GM23248 (cell line): ENCODE data around the gene ELF1. TPM values are rescaled to one million over a fixed set of nuclear protein-coding genes. Genes with fewer than 3 reads are reported as not detected.

ENCODE experiments used
- DNase-seq: peaks from one replicate; pipeline ENCODE4 v3.0.0-alpha.2; 2015
- H2AFZ ChIP-seq: fragments of 200-600 bp; sonication (generic); 2 replicates; pipeline ENCODE4 v1.6.1; 2016; ENCODE audit warnings: antibody characterized with exemption
- H3F3A ChIP-seq: fragments of 200-600 bp; sonication (generic); 2 replicates; pipeline ENCODE4 v1.6.1; 2016; ENCODE audit warnings: mild to moderate bottlenecking, antibody characterized with exemption, mixed run types; ENCODE audit not compliant: insufficient read depth
- H3K27ac ChIP-seq: fragments of 200-600 bp; sonication (generic); 2 replicates; pipeline ENCODE4 v1.5.1; 2016; ENCODE audit warnings: mild to moderate bottlenecking
- H3K27me3 ChIP-seq: fragments of 200-600 bp; sonication (generic); replicated peaks from 2 replicates; pipeline ENCODE4 v1.6.1; 2016; ENCODE audit warnings: mild to moderate bottlenecking; ENCODE audit not compliant: insufficient read depth
- H3K36me3 ChIP-seq: fragments of 200-600 bp; sonication (generic); 2 replicates; pipeline ENCODE4 v1.6.1; 2016; ENCODE audit warnings: low read depth, mild to moderate bottlenecking
- H3K4me1 ChIP-seq: fragments of 200-600 bp; sonication (generic); 2 replicates; pipeline ENCODE4 v1.6.1; 2016; ENCODE audit warnings: mild to moderate bottlenecking; ENCODE audit not compliant: insufficient read depth
- H3K4me2 ChIP-seq: fragments of 200-600 bp; sonication (generic); one replicate; pipeline ENCODE4 v1.6.1; 2016; ENCODE audit warnings: mild to moderate bottlenecking; ENCODE audit not compliant: unreplicated experiment
- H3K4me3 ChIP-seq: fragments of 200-600 bp; sonication (generic); 2 replicates; pipeline ENCODE4 v1.5.1; 2016; ENCODE audit warnings: mild to moderate bottlenecking
- H3K79me2 ChIP-seq: fragments of 200-600 bp; sonication (generic); 2 replicates; pipeline ENCODE4 v1.6.1; 2016; ENCODE audit warnings: mild to moderate bottlenecking; ENCODE audit not compliant: insufficient read depth
- H3K9ac ChIP-seq: fragments of 200-600 bp; sonication (generic); 2 replicates; pipeline ENCODE4 v1.6.1; 2016; ENCODE audit warnings: mild to moderate bottlenecking
- H3K9me2 ChIP-seq: fragments of 200-600 bp; sonication (generic); 2 replicates; pipeline ENCODE4 v1.6.1; 2016; ENCODE audit warnings: mixed run types, mild to moderate bottlenecking, moderate library complexity; ENCODE audit not compliant: insufficient read depth
- H3K9me3 ChIP-seq: fragments of 200-600 bp; sonication (generic); one replicate; pipeline ENCODE4 v1.6.1; 2017; ENCODE audit warnings: low read depth
- H4K20me1 ChIP-seq: fragments of 200-600 bp; sonication (generic); 2 replicates; pipeline ENCODE4 v1.6.0; 2016; ENCODE audit not compliant: insufficient read depth
- EZH2 ChIP-seq: fragments of 200-600 bp; sonication (generic); IDR thresholded peaks from 2 replicates; pipeline ENCODE4 v1.6.1; 2018; ENCODE audit warnings: antibody characterized with exemption, mild to moderate bottlenecking; ENCODE audit not compliant: insufficient read depth, poor library complexity, severe bottlenecking
- EZH2phosphoT487 ChIP-seq: fragments of 200-600 bp; sonication (generic); IDR thresholded peaks from 2 replicates; pipeline ENCODE4 v1.6.1; 2018; ENCODE audit warnings: antibody characterized with exemption, moderate library complexity, mild to moderate bottlenecking, low read depth; ENCODE audit not compliant: insufficient read depth
- WGBS, 2 experiments: methylation state at CpG; one replicate each; pipeline ENCODE4 v1.1.6; 2015 to 2017; ENCODE audit warnings: low lambda C conversion rate in 2 of 2, low coverage in 1 of 2; ENCODE audit errors: missing lambda C conversion rate in 2 of 2; 5-methylcytosine and 5-hydroxymethylcytosine counted together
- in situ Hi-C: fragments of 300-500 bp; cut with MboI; formaldehyde crosslinking; loops from 2 replicates; pipeline ENCODE4 v1.15.0; 2020
- polyA plus RNA-seq: library from polyadenylated mRNA; unstranded; fragments of >200 nt; fragmentation: Nextera tagmentation; extraction: Ambion mirVana; gene quantifications from 2 replicates; pipeline ENCODE4 v1.2.1, GENCODE V29; 2016
- total RNA-seq: library from RNA; depleted of rRNA; stranded (reverse); fragments of >200 nt; shearing (Covaris generic); gene quantifications from 2 replicates; pipeline ENCODE4 v1.2.3, GENCODE V29; 2014

The ELF1 gene
- total and polyA plus RNA-seq, 2 experiments from 2014 or later: 36.1 to 42.7 TPM

GRCh38 chr13:41054212-41054877, 35.2 kb upstream of the ELF1 start:
- Histone ChIP-seq H3K9ac (peak overlapping the region; percentile 68), H3K9me3 (no peaks in the 10 kb centered on the region), H4K20me1 (peaks cover 9% of the 10 kb centered on the region; the same call in 1 of the 2 replicates), H3K27ac (peak overlapping the region; percentile 90), H3K79me2 (peaks cover 97% of the 10 kb centered on the region), H3F3A (peaks cover 49% of the 10 kb centered on the region), H3K4me3 (peak overlapping the region; percentile 57), H3K4me2 (peak overlapping the region; percentile 77), H2AFZ (no peak overlapping the region), H3K9me2 (no peaks in the 10 kb centered on the region), H3K4me1 (peaks cover 58% of the 10 kb centered on the region), H3K36me3 (0 out of 2 replicates have a peak, but pooled peaks cover 2% of the 10 kb centered on the region), H3K27me3 (no peaks in the 10 kb centered on the region)
- TF ChIP-seq EZH2phosphoT487 (no peak), EZH2 (no peak)
- 37 to 38% methylated on average over 9 of the region's 9 CpGs for WGBS, 2 experiments
- peak; percentile 80 for DNase-seq
- in situ Hi-C loops: no loop called here

- H3K9me3 ChIP-seq: no peaks in the 10 kb centered on the region
- H2AFZ ChIP-seq: peak overlapping the region; percentile 9; the same call in 1 of the 2 replicates
- H3K79me2 ChIP-seq: peaks cover 97% of the 10 kb centered on the region
- 9 to 19% methylated on average over 2 of the region's 2 CpGs for WGBS, 2 experiments
- 0 out of 2 replicates have a peak, but pooled peaks cover 1% of the 10 kb centered on the region for H3K36me3 ChIP-seq
- H4K20me1 ChIP-seq: peaks cover 15% of the 10 kb centered on the region; the same call in 1 of the 2 replicates
- no peaks in the 10 kb centered on the region for H3K9me2 ChIP-seq
- peak overlapping the region; percentile 77 for H3K4me2 ChIP-seq
- no peaks in the 10 kb centered on the region for H3K27me3 ChIP-seq
- peaks cover 58% of the 10 kb centered on the region for H3K4me1 ChIP-seq
- H3K9ac ChIP-seq: peak overlapping the region; percentile 68
- peak overlapping the region; percentile 57 for H3K4me3 ChIP-seq
- in situ Hi-C loops: no loop called here
- H3K27ac ChIP-seq: peak overlapping the region; percentile 90
- no peak for TF ChIP-seq EZH2phosphoT487
- TF ChIP-seq EZH2: no peak
- peaks cover 44% of the 10 kb centered on the region for H3F3A ChIP-seq
- DNase-seq: peak; percentile 88
These were observed 34.3 kb upstream of the ELF1 start for GRCh38 chr13:41053384-41053826.

- H3K9me3 ChIP-seq: no peaks in the 10 kb centered on the region
- no peak overlapping the region for H2AFZ ChIP-seq
- H3K27ac ChIP-seq: peak overlapping the region; percentile 90
- H3K9ac ChIP-seq: peak overlapping the region; percentile 68
- 0 out of 2 replicates have a peak overlapping the region, but pooled peaks have one; percentile 57 for H3K4me3 ChIP-seq
- H3K9me2 ChIP-seq: no peaks in the 10 kb centered on the region
- no peaks in the 10 kb centered on the region for H3K27me3 ChIP-seq
- H3K36me3 ChIP-seq: no peaks in the 10 kb centered on the region
- in situ Hi-C loops: no loop called here
- TF ChIP-seq EZH2 (no peak), EZH2phosphoT487 (no peak)
- DNase-seq: peak; percentile 35
- H3F3A ChIP-seq: peaks cover 44% of the 10 kb centered on the region
- WGBS, 2 experiments: 95 to 97% methylated on average over 3 of the region's 3 CpGs
- H3K4me1 ChIP-seq: peaks cover 48% of the 10 kb centered on the region
- peaks cover 97% of the 10 kb centered on the region for H3K79me2 ChIP-seq
- H3K4me2 ChIP-seq: peak overlapping the region; percentile 77
- H4K20me1 ChIP-seq: peaks cover 15% of the 10 kb centered on the region; the same call in 1 of the 2 replicates
These were observed 33.3 kb upstream of the ELF1 start for GRCh38 chr13:41052441-41052840.

GRCh38 chr13:41049480-41050440, 30.6 kb upstream of the ELF1 start:
- H3K9me3 ChIP-seq: no peaks in the 10 kb centered on the region
- peaks cover 97% of the 10 kb centered on the region for H3K79me2 ChIP-seq
- H3K27ac ChIP-seq: no peak overlapping the region
- no peak overlapping the region for H3K4me2 ChIP-seq
- H4K20me1 ChIP-seq: peaks cover 10% of the 10 kb centered on the region; the same call in 1 of the 2 replicates
- H3K9ac ChIP-seq: no peak overlapping the region
- in situ Hi-C loops: no loop called here
- peaks cover 38% of the 10 kb centered on the region for H3F3A ChIP-seq
- H3K27me3 ChIP-seq: no peaks in the 10 kb centered on the region
- H3K36me3 ChIP-seq: no peaks in the 10 kb centered on the region
- H2AFZ ChIP-seq: no peak overlapping the region
- DNase-seq: peak; percentile 46
- H3K4me1 ChIP-seq: peaks cover 38% of the 10 kb centered on the region
- no peak overlapping the region for H3K4me3 ChIP-seq
- 47 to 49% methylated on average over 4 of the region's 4 CpGs for WGBS, 2 experiments
- TF ChIP-seq EZH2phosphoT487 (no peak), EZH2 (no peak)
- H3K9me2 ChIP-seq: no peaks in the 10 kb centered on the region
